B cell (primary cell): ENCODE measurements around the gene SEMA4A. TPM values are rescaled to one million over a fixed set of nuclear protein-coding genes. Genes with fewer than 3 reads are reported as not detected.

ENCODE experiments used
- ATAC-seq: fragments of 200-7000 bp; cut with Tn5 transposase; one replicate; pipeline ENCODE4 v1.10.0; 2021; ENCODE audit warnings: low read depth, mild to moderate bottlenecking, moderate number of reproducible peaks, moderate library complexity
- CTCF ChIA-PET: fragments of 350-600 bp; sonication (Branson Sonifier 250); formaldehyde crosslinking; loops from one replicate; lab custom pipeline; 2021; ENCODE audit warnings: antibody characterized with exemption, inconsistent platforms; lab: Charles Lee
- POLR2A ChIA-PET: fragments of 350-600 bp; sonication (Branson Sonifier 250); formaldehyde crosslinking; loops from one replicate; lab custom pipeline; 2021; ENCODE audit warnings: antibody characterized with exemption; lab: Charles Lee
- DNase-seq: peaks from one replicate; pipeline ENCODE4 v3.0.0; 2013
- H2AFZ ChIP-seq: 2 replicates; pipeline ENCODE4 v1.6.1; 2012; ENCODE audit warnings: mild to moderate bottlenecking, low read depth, low read length; ENCODE audit not compliant: insufficient read depth, poor library complexity, severe bottlenecking
- H3K27ac ChIP-seq, 2 donors: 1 replicate in 1 of 2; 2 replicates in 1 of 2; pipeline ENCODE4 v1.5.1; 2012 to 2013; ENCODE audit warnings: low read length in 2 of 2, mild to moderate bottlenecking in 2 of 2, moderate library complexity in 1 of 2
- H3K27me3 ChIP-seq, 4 experiments: fragments of 200-600 bp in 1 of 4; sonication (generic) in 1 of 4; replicated peaks in 1 of 4; 1 replicate in 2 of 4; 2 replicates in 2 of 4; pipeline versions ENCODE4 v1.6.1 to v1.7.0; 2013 to 2016; ENCODE audit warnings: low read length in 3 of 4, mild to moderate bottlenecking in 2 of 4, mixed read lengths in 1 of 4, moderate library complexity in 1 of 4; ENCODE audit not compliant: insufficient read depth in 4 of 4, control insufficient read depth in 3 of 4; ENCODE audit errors: control extremely low read depth in 1 of 4
- H3K36me3 ChIP-seq, 2 experiments: replicated peaks in 1 of 2; 1 replicate in 1 of 2; 2 replicates in 1 of 2; pipeline versions ENCODE4 v1.6.1 to v1.7.1; 2013; ENCODE audit warnings: low read length in 1 of 2; ENCODE audit not compliant: insufficient read depth in 2 of 2, control insufficient read depth in 1 of 2; ENCODE audit errors: control extremely low read depth in 1 of 2, extremely low read depth in 1 of 2
- H3K4me1 ChIP-seq, 2 donors: fragments of 200-600 bp in 1 of 2; sonication (generic) in 1 of 2; 1 replicate in 1 of 2; 2 replicates in 1 of 2; pipeline versions ENCODE4 v1.5.1 to v1.6.1; 2013 to 2017; ENCODE audit warnings: low read length in 2 of 2; ENCODE audit not compliant: control insufficient read depth in 2 of 2, insufficient read depth in 2 of 2
- H3K4me2 ChIP-seq: replicated peaks from 2 replicates; pipeline ENCODE3; 2012; ENCODE audit warnings: mild to moderate bottlenecking, low read depth, low read length; ENCODE audit not compliant: poor library complexity, severe bottlenecking
- H3K4me3 ChIP-seq, 5 experiments: fragments of 200-600 bp in 1 of 5; sonication (generic) in 1 of 5; 1 replicate in 3 of 5; 2 replicates in 2 of 5; pipeline versions ENCODE4 v1.5.1 to v1.7.0; 2011 to 2016; ENCODE audit warnings: low read length in 4 of 5, mild to moderate bottlenecking in 4 of 5, low read depth in 2 of 5, control low read depth in 1 of 5, moderate library complexity in 1 of 5; ENCODE audit not compliant: insufficient read depth in 1 of 5; ENCODE audit errors: control extremely low read depth in 1 of 5, extremely low read depth in 1 of 5
- H3K79me2 ChIP-seq: fragments of 200-600 bp; sonication (generic); one replicate; pipeline ENCODE4 v1.6.0; 2016; ENCODE audit warnings: low read length; ENCODE audit not compliant: control insufficient read depth, insufficient read depth
- H3K9ac ChIP-seq: fragments of 200-600 bp; sonication (generic); 2 replicates; pipeline ENCODE4 v1.6.1; 2017; ENCODE audit warnings: mild to moderate bottlenecking, low read length, moderate library complexity
- H3K9me3 ChIP-seq, 3 donors: one replicate each; pipeline versions ENCODE4 v1.6.1 to v1.7.1; 2013; ENCODE audit warnings: low read length in 2 of 3; ENCODE audit not compliant: control insufficient read depth in 2 of 3, insufficient read depth in 1 of 3; ENCODE audit errors: control extremely low read depth in 1 of 3
- H4K20me1 ChIP-seq: 2 replicates; pipeline ENCODE4 v1.6.0; 2012; ENCODE audit warnings: mild to moderate bottlenecking, low read length; ENCODE audit not compliant: insufficient read depth, control insufficient read depth, poor library complexity, severe bottlenecking
- H3K27ac Mint-ChIP-seq: one replicate; pipeline ENCODE4 v1.8.0; 2021; ENCODE audit warnings: mixed read lengths
- H3K27me3 Mint-ChIP-seq: one replicate; pipeline ENCODE4 v1.8.0; 2021; ENCODE audit warnings: mixed read lengths
- H3K4me1 Mint-ChIP-seq: one replicate; pipeline ENCODE4 v1.8.0; 2021; ENCODE audit warnings: mixed read lengths
- H3K4me3 Mint-ChIP-seq: one replicate; pipeline ENCODE4 v1.8.0; 2021; ENCODE audit warnings: mixed read lengths
- H3K9me3 Mint-ChIP-seq: one replicate; pipeline ENCODE4 v1.8.0; 2022; ENCODE audit warnings: mixed read lengths; ENCODE audit not compliant: insufficient read depth
- EZH2 ChIP-seq: IDR thresholded peaks from 2 replicates; pipeline ENCODE4 v1.6.1; 2012; ENCODE audit warnings: borderline replicate concordance, low read depth, mild to moderate bottlenecking, moderate library complexity, low read length; ENCODE audit not compliant: insufficient read depth, poor library complexity, severe bottlenecking
- WGBS: methylation state at CpG from one replicate; pipeline ENCODE4 v1.1.5; 2013; ENCODE audit warnings: missing lambda C conversion rate; ENCODE audit not compliant: insufficient coverage; 5-methylcytosine and 5-hydroxymethylcytosine counted together
- intact Hi-C: fragments of 100-400 bp; cut with micrococcal nuclease; formaldehyde crosslinking; loops from one replicate; pipeline ENCODE4 v1.10.0; 2022
- polyA plus RNA-seq: library from polyadenylated mRNA; depleted of rRNA; stranded (reverse); fragments of >200 nt; gene quantifications from 2 replicates; pipeline ENCODE4 v1.2.3, GENCODE V29; 2012
- total RNA-seq, 2 donors: library from RNA; stranded (reverse); fragments of 120-200 nt in 1 of 2; gene quantifications; 1 replicate in 1 of 2; 2 replicates in 1 of 2; pipeline versions ENCODE4 v1.2.3 to v1.2.4, GENCODE V29; 2013 to 2022
- TF ChIP-seq, protein P1 (sequence below): fragments of 200-600 bp; IDR thresholded peaks from one replicate; pipeline ENCODE4 v1.8.0; 2022; ENCODE audit warnings: antibody characterized with exemption, mild to moderate bottlenecking

Gene SEMA4A
- total and polyA plus RNA-seq, 2 donors (not counting 1 experiment from before 2014, with no cell fraction given): 9.2 to 15.5 TPM

DNA sequence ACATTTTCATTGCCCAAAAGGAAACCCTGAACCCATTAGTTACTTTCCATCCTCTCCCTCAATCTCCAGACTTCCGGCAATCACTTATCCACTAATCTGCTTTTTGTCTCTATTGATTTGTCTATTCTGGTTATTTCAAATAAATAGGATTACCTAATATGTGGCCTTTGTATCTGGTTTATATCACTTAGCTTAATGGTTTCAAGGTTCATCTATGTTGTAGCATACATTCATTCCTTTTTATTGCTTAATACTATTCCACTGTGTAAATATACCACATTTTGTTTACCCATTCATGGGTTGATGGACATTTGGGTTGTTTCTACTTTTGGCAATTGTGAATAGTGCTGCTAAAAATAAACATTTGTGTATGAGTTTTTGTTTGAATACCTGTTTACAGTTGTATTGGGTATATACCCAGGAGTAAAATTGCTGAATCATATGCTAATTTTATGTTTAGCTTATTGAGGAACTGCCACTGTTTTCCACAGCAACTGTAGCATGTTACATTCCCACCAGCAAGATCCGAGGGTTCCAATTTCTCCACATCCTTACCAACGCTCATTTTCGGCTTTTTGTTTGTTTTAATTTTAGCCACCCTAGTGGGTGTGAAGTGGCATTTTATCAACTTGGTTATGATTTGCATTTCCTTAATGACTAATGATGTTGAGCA lies 38.0 kb downstream of the SEMA4A start:
- H2AFZ ChIP-seq: no peak overlapping the region
- intact Hi-C loops: loop anchor here (5.0 kb wide), 1 partner anchor 334 kb away; the partner anchor contains the start of genes GON4L and SYT11
- POLR2A ChIA-PET: no interaction called here

DNA sequence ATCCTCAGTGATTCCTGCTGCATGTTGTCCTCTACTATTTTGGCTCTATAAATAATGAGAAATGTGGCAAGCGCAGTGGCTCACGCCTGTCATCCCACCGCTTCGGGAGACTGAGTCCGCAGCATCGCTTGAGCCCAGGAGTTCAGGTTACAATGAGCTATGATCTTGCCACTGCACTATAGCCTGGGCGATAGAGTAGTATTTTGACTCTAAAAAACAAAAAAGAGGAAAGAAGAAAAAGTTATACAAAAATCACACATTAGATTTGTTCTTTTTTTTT lies 39.8 kb downstream of the SEMA4A start:
- Histone ChIP-seq H3K4me3 (peak overlapping the region; percentile 61 to 94 (median 84)), H3K27ac (peak overlapping the region; percentile 80 to 86), H3K4me2 (peak overlapping the region; percentile 88), H3K9ac (peak overlapping the region; percentile 84), H3K9me3 (peaks cover 0 to 4% (median 0%) of the 10 kb centered on the region in 3 donors), H2AFZ (peak overlapping the region; percentile 87), H3K4me1 (peaks cover 10 to 14% of the 10 kb centered on the region in 2 donors), H4K20me1 (peaks cover 14% of the 10 kb centered on the region), H3K36me3 (peaks cover 0 to 18% of the 10 kb centered on the region in 2 experiments), H3K79me2 (peaks cover 43% of the 10 kb centered on the region), H3K27me3 (no peaks in the 10 kb centered on the region)
- 70% methylated on average over 2 of the region's 7 CpGs for WGBS
- POLR2A ChIA-PET: interaction anchor here (0.7 to 1.9 kb wide), 3 partner anchors 39 to 90 kb away, joined by 4 to 10 read pairs (median 4); partner anchors contain the start of genes SEMA4A and SMG5
- DNase-seq: no peak
- CTCF ChIA-PET: interaction anchor here (0.7 to 1.7 kb wide), 4 partner anchors 32 to 49 kb away, joined by 3 to 8 read pairs (median 5); no protein-coding TSS in a partner anchor
- Mint-ChIP-seq H3K27ac (peak overlapping the region; percentile 20), H3K4me3 (peak overlapping the region; percentile 92), H3K9me3 (no peaks in the 10 kb centered on the region), H3K27me3 (no peaks in the 10 kb centered on the region), H3K4me1 (peaks cover 31% of the 10 kb centered on the region)
- ATAC-seq: no peak
- TF ChIP-seq EZH2: no peak
- TF ChIP-seq, protein P1, sequence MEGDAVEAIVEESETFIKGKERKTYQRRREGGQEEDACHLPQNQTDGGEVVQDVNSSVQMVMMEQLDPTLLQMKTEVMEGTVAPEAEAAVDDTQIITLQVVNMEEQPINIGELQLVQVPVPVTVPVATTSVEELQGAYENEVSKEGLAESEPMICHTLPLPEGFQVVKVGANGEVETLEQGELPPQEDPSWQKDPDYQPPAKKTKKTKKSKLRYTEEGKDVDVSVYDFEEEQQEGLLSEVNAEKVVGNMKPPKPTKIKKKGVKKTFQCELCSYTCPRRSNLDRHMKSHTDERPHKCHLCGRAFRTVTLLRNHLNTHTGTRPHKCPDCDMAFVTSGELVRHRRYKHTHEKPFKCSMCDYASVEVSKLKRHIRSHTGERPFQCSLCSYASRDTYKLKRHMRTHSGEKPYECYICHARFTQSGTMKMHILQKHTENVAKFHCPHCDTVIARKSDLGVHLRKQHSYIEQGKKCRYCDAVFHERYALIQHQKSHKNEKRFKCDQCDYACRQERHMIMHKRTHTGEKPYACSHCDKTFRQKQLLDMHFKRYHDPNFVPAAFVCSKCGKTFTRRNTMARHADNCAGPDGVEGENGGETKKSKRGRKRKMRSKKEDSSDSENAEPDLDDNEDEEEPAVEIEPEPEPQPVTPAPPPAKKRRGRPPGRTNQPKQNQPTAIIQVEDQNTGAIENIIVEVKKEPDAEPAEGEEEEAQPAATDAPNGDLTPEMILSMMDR: no peak
- intact Hi-C loops: loop anchor here (1.0 to 5.0 kb wide), 4 partner anchors 32 to 336 kb away; partner anchors contain the start of genes GON4L, MEX3A and SYT11

More for the DNA sequence above, 38.0 kb downstream of the SEMA4A start:
- Mint-ChIP-seq H3K4me3 (no peak overlapping the region), H3K4me1 (peaks cover 24% of the 10 kb centered on the region), H3K27ac (no peak overlapping the region), H3K27me3 (no peaks in the 10 kb centered on the region), H3K9me3 (peaks cover 3% of the 10 kb centered on the region)
- Histone ChIP-seq H3K4me3 (no peak overlapping the region), H3K36me3 (peaks cover 0 to 7% of the 10 kb centered on the region in 2 experiments), H3K79me2 (peaks cover 25% of the 10 kb centered on the region), H3K4me2 (no peak overlapping the region), H3K9me3 (peaks cover 0 to 4% (median under 1%) of the 10 kb centered on the region in 3 donors), H4K20me1 (peaks cover 11% of the 10 kb centered on the region), H3K9ac (no peak overlapping the region), H3K27me3 (no peaks in the 10 kb centered on the region), H3K4me1 (peaks cover 10 to 14% of the 10 kb centered on the region in 2 donors), H3K27ac (no peak overlapping the region)
- no peak for TF ChIP-seq EZH2
- TF ChIP-seq, protein P1: no peak
- no peak for DNase-seq
- CTCF ChIA-PET: interaction anchor here (0.5 kb wide), 1 partner anchor 43 kb away, joined by 3 read pairs; no protein-coding TSS in a partner anchor
- no CpG with 5 or more reads among the region's 4 CpGs for WGBS
- no peak for ATAC-seq
